ENCODE results near the gene CHRND.

Gene CHRND

GRCh38 chr2:232519581-232520438 is 6.2 kb upstream of the CHRND start, which contains the start of gene PRSS56:
PRSS56 (plus strand) TSS chr2:232520388; CDS start chr2:232520599, 211 bp downstream.
- Histone ChIP-seq H3K27ac (replicated peaks) (no peak within 1 kb of the TSS), H3K4me3 (replicated peaks; ENCODE audit: insufficient read depth, low read length) (no peak within 1 kb of the TSS), H3K27me3 (ENCODE audit: insufficient read depth, poor library complexity, severe bottlenecking) (peaks cover 25% of the 10 kb centered on the region)
- DNase-seq (ENCODE audit: low read depth in 1 of 2, low spot score in 1 of 2): no peak
- TF ChIP-seq, protein P1, sequence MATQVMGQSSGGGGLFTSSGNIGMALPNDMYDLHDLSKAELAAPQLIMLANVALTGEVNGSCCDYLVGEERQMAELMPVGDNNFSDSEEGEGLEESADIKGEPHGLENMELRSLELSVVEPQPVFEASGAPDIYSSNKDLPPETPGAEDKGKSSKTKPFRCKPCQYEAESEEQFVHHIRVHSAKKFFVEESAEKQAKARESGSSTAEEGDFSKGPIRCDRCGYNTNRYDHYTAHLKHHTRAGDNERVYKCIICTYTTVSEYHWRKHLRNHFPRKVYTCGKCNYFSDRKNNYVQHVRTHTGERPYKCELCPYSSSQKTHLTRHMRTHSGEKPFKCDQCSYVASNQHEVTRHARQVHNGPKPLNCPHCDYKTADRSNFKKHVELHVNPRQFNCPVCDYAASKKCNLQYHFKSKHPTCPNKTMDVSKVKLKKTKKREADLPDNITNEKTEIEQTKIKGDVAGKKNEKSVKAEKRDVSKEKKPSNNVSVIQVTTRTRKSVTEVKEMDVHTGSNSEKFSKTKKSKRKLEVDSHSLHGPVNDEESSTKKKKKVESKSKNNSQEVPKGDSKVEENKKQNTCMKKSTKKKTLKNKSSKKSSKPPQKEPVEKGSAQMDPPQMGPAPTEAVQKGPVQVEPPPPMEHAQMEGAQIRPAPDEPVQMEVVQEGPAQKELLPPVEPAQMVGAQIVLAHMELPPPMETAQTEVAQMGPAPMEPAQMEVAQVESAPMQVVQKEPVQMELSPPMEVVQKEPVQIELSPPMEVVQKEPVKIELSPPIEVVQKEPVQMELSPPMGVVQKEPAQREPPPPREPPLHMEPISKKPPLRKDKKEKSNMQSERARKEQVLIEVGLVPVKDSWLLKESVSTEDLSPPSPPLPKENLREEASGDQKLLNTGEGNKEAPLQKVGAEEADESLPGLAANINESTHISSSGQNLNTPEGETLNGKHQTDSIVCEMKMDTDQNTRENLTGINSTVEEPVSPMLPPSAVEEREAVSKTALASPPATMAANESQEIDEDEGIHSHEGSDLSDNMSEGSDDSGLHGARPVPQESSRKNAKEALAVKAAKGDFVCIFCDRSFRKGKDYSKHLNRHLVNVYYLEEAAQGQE (IDR thresholded peaks at IDR 0.05; ENCODE audit: insufficient replicate concordance, low read depth): no peak
- TF ChIP-seq GABPA (IDR thresholded peaks at IDR 0.05; ENCODE audit: low read depth) (no peak), CTCF (IDR thresholded peaks at IDR 0.05; ENCODE audit: insufficient read depth, low read length) (no peak), POLR2AphosphoS5 (IDR thresholded peaks at IDR 0.05; ENCODE audit: low read depth) (no peak), SPI1 (IDR thresholded peaks at IDR 0.05; ENCODE audit: borderline replicate concordance, low read depth) (no peak)

- Histone ChIP-seq H3K27ac (replicated peaks) (no peak overlapping the region), H3K27me3 (ENCODE audit: insufficient read depth, poor library complexity, severe bottlenecking) (peaks cover 25% of the 10 kb centered on the region), H3K4me3 (replicated peaks; ENCODE audit: insufficient read depth, low read length) (no peak overlapping the region)
- TF ChIP-seq SPI1 (IDR thresholded peaks at IDR 0.05; ENCODE audit: borderline replicate concordance, low read depth): no peak
- TF ChIP-seq CTCF (IDR thresholded peaks at IDR 0.05; ENCODE audit: insufficient read depth, low read length): no peak
- TF ChIP-seq POLR2AphosphoS5 (IDR thresholded peaks at IDR 0.05; ENCODE audit: low read depth): no peak
- TF ChIP-seq, protein P1 (IDR thresholded peaks at IDR 0.05; ENCODE audit: insufficient replicate concordance, low read depth): no peak
- no peak for TF ChIP-seq GABPA (IDR thresholded peaks at IDR 0.05; ENCODE audit: low read depth)
- no peak for DNase-seq (ENCODE audit: low read depth in 1 of 2, low spot score in 1 of 2)
These were observed 5.5 kb upstream of the CHRND start for GRCh38 chr2:232520489-232520888.

- no peak for DNase-seq (ENCODE audit: low read depth in 1 of 2, low spot score in 1 of 2)
- H3K27me3 ChIP-seq (ENCODE audit: insufficient read depth, poor library complexity, severe bottlenecking): peaks cover 25% of the 10 kb centered on the region
These were observed 4.9 kb upstream of the CHRND start for GRCh38 chr2:232521098-232521497.

More at GRCh38 chr2:232521098-232521497, 4.9 kb upstream of the CHRND start:
- no peak for TF ChIP-seq POLR2AphosphoS5 (IDR thresholded peaks at IDR 0.05; ENCODE audit: low read depth)
- no peak for TF ChIP-seq CTCF (IDR thresholded peaks at IDR 0.05; ENCODE audit: insufficient read depth, low read length)
- TF ChIP-seq, protein P1 (IDR thresholded peaks at IDR 0.05; ENCODE audit: insufficient replicate concordance, low read depth): no peak
- no peak for TF ChIP-seq SPI1 (IDR thresholded peaks at IDR 0.05; ENCODE audit: borderline replicate concordance, low read depth)
- TF ChIP-seq GABPA (IDR thresholded peaks at IDR 0.05; ENCODE audit: low read depth): no peak
- H3K4me3 ChIP-seq (replicated peaks; ENCODE audit: insufficient read depth, low read length): no peak overlapping the region
- H3K27ac ChIP-seq (replicated peaks): no peak overlapping the region
